Measurements from ENCODE around the gene TAS2R60.
"Not testable (repeated sequence)": the region's sequence is repeated elsewhere in the genome, so short reads cannot be mapped to it uniquely, and the experiment has no call there.

TAS2R60 gene, protein sequence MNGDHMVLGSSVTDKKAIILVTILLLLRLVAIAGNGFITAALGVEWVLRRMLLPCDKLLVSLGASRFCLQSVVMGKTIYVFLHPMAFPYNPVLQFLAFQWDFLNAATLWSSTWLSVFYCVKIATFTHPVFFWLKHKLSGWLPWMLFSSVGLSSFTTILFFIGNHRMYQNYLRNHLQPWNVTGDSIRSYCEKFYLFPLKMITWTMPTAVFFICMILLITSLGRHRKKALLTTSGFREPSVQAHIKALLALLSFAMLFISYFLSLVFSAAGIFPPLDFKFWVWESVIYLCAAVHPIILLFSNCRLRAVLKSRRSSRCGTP

DNA sequence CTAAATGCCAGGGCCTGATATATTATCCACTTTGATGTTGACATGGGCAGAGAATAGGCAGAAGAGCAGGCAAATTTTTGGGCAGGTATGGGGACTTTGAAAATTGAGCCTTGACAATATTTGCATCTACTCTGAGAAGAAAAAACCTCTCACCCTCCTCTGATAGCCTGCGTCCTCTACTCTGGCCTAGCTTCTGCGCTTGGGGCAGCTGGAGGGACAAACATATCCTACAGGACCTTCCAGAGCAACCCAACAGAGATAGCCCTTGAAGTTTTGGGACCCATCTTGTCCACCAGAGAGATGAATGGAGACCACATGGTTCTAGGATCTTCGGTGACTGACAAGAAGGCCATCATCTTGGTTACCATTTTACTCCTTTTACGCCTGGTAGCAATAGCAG lies at the start of gene TAS2R60:
TAS2R60 (plus strand) TSS at position 301 of the 400 bp plus-strand sequence; CDS start at position 301, 0 bp downstream.
- no peak for DNase-seq

DNA sequence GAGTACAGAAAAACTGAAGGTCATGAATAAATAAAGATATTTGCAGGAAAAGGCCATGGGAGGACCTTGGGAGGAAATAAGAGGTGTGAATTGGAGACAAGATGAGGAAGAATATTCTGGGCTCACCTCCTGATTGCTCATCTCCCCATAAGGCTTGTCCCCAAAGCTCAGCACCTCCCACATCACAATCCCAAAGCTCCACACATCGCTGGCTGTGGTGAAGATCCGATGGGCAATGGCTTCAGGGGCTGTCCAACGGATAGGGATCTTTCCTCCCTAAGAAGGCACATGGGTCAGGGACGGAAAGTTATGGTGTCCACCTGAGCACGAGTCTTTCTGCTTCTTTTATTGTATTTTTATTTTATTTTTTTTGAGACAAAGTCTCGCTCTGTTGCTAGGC lies 49.2 kb upstream of the TAS2R60 start:
- no peak for DNase-seq

DNA sequence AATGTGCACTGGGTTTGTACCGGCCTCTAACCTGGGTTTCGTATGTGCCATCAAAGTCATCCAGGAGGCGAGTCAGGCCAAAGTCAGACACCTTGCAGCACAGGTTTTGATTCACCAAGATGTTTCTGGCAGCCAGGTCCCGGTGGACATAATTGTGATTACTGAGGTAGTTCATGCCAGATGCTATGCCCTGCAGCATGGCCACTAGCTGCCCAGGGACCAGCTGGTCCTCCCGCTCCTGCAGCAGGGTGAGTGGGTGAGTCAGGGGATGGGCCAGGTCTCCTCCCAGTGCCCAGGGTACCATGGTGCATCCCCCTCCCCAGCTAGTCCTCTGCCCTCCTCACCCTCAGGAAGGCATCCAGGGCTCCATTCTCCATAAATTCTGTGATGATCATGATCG lies 48.5 kb upstream of the TAS2R60 start:
- no peak for DNase-seq

DNA sequence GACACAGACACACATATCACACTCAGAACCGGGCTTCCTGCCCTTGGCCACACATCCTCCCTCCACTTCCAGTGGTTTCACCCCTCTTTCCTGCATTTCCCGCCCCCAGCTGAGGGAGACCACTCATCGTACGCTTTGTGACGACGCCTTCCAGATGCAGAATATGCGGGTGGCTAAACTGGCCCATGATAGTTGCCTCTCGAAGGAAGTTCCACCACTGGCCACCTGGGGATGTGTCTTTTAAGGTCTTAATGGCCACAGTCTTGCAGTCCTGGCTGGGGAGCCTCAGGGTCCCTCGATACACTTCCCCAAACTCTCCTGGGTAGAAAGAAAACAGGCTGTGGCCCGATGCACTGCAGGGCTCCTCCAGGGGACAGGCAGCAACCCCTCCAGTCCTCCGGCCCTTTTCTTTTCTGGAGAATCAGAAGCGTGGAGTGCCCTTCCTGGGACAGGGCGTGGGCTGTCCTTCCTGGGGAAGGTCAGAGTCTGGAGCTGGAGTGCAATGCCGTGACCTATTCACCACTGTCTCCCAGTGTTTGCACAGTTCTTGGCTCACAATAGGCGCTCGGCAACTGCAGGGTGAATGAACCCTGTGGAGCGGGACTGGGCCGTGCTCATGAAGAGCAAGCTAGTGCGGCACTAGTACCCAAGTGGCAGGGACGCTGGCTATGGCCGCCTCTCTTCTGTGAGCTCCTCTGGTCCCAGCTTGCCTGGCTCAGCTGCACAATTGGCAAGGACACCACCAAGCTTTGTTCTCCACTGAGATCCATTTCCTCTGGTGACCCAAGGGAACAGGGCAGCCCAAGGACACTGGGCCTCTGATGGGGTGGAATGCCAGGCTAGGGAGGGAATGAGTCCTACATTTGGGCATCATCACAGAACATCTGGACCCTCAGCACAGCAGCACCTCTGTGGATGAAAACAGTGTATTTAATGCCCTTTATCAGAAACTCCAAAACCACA lies 47.8 kb upstream of the TAS2R60 start:
- no peak for DNase-seq

DNA sequence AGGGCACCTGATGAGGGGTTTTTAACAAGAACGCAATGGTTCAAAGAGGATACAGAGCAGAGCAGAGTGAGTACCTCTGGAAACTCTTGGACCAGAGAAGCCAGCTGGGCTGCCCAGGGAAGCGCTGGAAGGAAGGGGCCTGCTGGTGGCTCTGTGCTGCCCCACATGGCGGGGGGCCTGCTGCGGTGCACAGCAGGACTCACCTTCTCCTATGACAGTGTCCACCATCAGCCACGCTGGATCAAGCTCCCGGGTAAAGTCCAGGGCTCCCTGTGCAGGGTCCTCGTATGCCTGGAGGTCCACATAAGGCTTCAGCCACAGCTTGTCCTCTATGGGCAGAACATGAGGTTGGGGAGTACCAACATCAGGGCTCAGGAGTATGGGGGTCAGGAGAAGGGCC lies 47.1 kb upstream of the TAS2R60 start:
- no peak for DNase-seq

DNA sequence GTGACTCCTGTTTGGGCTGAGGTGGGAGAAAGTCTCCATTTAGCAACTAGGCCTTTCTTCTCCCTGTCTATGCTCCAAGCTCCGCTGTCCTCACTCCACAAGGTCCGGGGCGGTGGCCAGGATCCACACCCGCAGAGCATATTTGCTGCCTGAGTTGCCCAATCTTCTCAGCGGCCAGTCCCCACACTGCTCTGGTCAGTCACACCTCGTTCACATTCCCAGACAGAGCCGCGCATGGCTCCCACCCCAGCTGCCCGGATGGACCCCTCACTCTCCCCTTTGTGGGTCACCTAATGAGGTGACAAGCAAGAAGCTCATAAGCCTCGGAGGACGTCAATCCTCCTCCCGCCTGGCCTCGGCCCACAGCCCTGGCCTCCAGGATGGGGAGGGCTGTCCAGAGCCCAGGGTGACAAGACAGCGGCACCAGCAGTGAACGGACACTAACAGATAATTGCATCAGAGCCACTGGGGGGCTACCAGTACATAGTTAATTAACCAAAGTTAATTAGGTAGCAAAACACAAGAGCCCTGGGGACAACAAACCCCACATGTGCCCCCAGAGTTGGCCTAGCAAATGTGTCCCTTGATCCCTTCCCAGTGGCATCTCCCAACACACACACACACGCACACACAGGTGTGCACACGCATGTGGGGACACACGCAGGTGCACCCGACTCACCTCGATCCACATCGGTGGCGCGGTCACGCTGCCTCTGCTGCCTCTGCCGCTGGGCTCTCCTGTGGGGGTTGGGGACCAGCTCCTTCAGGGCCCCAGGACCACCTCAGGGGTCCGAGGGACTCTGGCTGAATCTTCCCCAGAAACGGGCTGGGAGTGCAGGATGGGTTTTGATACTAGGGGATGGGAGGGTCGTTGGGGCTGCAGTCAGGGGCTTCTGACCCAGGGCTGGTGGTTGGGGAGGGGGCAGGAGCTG lies 46.4 kb upstream of the TAS2R60 start:
- DNase-seq: no peak

DNA sequence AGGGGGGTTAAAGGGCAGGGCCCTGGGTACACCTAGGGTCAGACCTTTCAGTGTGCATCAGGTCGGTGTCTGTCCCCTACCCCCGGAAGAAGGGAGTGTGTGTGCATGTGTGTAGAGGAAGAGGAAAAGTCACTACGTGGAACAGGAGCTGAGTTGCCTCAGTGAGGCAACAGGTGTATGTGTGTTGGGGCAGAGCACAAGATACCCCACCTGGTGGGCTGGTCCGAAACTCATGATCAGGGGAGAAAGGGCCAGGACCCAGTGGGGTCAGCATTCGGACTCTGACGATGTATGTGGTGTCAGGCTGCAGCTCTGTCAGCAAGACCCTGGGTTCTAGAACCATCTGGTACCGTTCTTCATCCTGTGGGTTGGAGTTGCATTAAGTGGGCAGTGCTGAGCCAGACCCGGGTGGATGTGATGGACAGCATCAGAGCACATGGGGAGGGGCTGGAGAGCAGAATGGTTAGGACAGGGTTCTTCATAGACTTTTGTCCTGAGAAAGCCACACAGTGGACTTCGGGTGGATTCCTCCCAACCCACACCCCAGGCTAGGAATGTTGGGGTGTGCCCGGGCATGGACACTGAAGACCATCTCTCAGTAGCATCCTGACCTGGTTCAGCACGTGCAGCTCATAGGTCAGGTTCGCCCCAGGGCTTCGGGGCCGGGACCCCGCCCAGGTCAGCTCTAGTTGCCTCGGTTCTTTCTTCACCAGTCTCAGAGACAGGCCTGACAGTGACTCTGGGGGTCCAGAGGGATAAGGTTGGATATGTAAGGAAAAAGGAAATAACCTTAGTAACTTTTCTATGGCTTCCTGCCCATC lies 45.3 kb upstream of the TAS2R60 start:
- DNase-seq: no peak

DNA sequence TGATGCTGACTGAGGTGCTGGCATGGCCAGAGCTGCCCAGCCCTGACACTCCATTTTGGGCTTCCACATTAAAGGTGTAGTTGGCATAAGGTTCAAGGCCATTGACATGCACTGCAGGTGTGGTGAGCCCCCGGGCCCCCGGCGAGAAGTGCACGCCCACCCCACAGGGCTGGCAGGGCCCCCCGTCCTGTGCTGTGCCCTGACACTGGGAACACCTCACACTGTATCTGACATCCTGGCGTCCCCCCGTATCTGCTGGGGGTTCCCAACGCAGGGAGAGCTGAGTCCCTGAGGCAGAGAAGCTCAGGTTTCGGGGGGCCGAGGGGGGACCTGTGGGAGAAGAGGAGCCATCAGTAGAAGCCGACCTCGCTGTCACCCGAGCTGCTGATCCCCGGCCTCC lies 44.6 kb upstream of the TAS2R60 start:
- no peak for DNase-seq

DNA sequence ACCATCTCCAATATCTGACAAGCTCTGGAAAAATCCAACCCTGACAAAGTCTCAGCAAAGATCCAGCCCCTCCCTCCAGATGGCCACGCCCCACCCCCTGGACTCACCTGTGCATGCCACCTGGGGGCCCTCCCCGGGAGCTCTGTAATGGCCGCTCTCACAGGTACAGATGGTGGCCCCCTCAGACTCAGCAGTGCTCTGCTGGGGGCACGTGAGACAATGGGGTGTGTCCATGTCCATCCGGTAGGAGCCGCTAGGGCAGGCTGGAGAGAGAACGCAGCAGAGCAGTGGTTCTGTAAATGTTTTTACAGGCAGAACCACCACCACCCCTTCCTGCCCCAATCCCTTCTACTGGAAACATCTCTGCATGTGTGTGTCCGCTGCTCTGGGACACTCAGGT lies 44.1 kb upstream of the TAS2R60 start:
- no peak for DNase-seq

DNA sequence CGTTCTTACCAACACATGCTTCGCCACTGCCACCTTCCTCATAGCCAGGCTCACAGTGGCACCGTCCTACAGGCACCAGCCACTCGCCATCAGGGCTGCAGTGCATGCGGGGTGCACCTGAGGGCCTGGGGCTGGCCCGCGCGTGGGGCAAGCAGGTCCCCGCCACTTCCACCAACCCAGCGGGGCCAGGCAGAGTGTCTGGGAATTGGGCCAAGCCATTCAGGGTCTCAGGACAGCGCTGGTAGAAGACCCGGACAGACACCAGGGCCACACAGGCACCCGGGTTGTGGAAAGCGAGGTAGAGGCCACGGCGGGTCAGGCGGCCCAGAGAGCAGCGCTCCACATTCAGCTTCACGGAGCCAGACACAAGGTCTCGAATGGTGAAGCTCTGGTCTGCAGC lies 43.6 kb upstream of the TAS2R60 start:
- no peak for DNase-seq

DNA sequence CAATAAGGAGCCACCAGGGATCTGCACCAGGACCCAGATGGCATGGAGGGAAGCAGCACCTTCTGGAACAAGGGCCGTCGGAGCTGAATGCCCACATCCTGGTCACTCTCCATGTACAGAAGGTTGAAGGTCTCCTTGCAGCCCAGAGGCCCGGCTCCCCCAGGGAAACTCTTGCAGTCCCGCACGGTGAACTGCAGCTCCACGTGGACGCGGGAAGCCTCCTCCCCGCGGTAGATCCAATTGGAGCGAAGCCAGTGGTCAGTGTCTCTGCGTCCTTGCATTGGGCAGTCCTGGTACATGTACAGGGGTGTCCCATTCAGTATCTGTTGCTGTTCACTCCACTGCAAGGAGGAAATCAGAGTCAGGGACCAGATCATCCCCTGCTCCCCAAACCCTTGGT lies 42.0 kb upstream of the TAS2R60 start:
- DNase-seq: no peak

DNA sequence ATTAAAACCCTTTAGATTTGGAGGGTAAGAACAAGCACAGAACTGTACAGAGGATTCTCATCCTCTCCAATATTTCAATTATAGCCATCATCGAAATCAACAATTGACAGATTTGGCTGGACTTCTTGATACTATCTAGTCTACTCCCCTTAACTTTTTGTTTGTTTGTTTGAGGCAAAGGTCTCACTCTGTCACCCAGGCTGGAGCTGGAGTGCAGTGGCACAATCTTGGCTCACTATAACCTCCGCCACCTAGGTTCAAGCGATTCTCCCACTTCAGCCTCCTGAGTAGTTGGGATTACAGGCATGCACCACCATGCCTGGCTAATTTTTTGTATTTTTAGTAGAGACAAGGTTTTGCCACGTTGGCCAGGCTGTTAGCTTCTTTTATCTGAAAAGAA lies 41.0 kb upstream of the TAS2R60 start:
- DNase-seq: not testable (repeated sequence)

DNA sequence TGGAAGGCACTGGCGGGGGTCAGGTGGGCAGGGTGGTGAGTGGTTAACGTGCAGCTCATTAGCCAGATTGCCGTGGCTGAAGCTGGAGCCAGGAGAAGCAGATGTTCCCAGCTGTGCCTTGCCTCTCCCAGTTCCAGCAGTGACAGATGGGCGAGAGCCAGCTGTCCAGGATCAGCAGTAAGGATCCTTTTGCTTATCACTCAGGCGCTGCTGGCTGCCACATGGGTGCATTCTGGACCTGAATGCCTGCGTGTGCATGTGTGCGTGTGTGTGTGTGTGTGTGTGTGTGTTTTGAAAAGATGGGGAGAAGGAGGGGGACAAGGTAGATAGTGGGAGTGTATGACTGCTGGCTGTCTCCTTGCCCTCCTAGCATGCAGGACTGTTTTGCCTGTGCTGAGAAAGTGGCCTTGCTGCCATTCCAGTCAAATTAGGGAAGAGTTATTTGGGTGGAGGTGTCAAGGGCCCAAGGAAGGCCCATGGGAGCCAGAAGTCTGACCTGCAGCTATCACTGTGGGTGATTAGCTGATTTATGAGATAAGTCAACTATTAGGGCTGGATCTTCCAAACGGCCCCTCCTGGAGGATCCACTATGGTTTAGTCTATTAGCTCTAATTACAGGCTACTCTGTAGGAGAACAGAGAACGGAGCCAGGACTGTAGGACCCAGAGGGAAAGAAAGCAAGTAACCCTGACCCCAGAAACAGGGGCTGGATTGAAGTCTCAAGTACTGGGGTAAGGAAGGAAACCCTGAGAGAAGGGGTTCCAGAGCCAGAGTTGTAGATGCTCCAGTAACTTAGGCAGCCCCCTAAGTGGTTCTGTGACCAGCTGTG lies 37.9 kb upstream of the TAS2R60 start:
- no peak for DNase-seq

DNA sequence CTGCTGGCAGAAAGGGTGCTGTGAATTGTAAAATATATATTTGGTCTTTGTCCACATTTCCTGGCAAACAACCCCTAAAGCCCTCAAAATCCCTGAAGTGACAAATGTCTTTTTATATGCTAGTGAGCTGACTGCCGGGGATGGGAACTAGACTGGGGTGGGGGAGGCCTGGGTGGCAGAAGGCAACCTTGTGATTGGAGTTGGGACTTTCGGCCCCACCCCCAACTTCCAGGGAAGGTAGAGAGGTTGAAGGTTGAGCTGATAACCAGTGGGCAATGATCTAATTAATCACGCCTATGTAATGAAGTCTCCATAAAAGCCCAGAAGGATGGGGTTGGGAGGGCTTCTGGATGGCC lies 37.3 kb upstream of the TAS2R60 start:
- no peak for DNase-seq

DNA sequence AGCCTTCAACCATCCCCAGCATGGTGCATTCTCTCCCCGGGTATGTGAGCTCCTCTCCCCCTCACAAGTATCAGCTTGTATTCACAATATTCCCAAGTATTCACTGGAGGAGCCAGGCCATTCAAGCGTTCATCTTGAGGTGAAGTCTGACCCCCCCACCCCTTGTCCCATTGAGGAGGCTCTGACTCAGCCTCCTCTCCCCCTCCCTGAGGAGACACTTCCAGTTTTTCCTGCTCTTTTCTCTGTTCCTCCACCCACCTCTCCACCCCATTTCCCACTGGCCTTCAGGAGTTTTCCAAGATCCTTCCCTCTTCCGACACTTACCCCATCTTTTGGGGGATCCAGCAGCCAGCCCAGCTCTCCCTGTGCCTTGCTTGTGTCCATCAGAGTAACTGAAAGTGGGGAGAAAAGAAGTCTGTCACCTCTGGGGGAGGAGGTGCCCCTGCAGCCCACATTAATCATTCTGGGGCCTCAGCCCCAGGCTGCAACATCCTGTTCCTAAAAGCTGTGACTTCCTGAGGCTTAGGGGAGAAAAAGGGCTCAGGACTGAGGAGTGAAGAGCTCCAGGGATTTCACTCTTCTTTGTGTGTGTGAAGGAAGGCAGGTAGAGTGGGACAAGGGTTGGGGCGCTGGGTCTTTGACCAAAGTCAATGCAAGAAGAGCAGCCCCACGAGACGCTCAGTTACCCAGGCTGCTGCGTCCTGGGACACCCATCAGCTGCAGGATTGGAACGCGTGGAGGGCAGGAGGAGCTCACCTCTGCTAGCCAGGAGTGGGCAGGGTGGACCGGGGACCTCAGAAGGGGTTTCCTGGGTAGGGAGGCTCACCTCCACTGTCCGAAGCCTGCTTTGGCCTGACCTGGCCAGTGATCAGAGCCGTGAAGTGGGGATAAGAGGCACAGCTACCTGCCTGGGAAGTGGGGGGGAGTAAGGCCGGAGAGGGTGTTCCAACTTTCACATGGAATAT lies 35.7 kb upstream of the TAS2R60 start:
- DNase-seq: no peak

DNA sequence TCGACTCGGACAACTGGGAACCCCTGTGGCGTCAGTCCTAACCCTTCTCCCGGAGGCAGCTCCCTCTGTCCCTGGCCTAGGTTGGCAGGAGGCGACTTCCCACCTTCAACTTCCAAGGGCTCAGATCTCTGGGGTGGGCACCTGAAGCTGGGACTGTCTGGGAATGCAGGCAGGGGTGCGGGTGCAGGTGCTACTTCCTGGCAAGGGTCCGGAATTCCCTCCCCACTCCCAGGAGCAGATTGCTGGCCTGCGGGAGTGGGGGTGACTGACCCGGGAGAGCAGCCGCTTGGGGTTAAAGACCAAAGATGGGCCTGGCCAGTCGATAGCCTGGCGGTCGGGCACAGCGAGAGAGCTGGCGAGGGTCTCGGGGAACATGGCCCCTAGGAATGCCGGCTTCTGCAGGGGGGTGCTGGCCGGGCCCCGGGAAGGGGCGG lies 35.0 kb upstream of the TAS2R60 start:
- no peak for DNase-seq

DNA sequence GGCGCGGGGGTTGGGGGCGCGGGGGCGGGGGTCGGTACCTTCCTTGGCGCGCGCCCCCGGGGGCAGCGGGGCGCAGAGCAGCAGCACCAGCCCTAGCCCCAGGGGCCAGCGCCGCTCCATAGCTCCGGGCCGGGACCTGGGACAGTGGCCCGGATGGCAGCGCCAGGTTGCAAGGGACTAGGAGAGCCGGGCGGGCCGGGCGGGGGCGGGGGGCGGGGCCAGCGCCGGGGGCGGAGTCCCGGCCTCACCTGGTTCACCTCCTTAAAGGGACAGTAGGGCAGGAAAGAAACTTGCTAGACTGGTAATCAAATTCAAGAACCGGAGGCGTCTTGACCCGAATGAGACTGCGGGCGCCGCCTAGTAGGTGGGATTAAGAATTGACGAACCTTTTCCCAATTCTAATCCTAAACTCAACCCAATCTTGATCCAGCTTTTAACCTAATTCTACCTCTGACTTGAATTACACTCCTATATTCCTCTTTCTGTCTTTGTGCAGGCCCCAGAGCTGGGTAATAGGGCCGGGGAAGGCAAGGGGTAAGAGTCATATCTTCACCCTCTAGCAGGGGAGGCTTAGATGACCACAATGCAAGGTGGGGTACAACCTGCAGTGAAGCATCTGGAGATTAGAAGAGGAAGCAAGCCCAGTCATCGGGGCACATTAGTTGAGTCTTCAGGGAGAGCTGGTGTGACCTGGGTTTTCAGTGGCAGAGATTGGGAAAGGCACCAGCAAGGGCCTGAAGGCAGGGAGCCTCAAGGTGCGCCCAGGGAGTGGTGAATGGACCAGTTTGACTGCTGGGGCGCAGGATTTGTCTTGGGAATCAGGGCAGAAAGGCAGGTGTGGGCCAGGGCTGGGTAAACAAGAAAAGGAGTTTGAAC lies 34.3 kb upstream of the TAS2R60 start, which contains the start of gene EPHA1:
EPHA1 (minus strand) TSS at position 171 of the 876 bp plus-strand sequence; CDS start at position 120, 51 bp downstream.
- no peak for DNase-seq

DNA sequence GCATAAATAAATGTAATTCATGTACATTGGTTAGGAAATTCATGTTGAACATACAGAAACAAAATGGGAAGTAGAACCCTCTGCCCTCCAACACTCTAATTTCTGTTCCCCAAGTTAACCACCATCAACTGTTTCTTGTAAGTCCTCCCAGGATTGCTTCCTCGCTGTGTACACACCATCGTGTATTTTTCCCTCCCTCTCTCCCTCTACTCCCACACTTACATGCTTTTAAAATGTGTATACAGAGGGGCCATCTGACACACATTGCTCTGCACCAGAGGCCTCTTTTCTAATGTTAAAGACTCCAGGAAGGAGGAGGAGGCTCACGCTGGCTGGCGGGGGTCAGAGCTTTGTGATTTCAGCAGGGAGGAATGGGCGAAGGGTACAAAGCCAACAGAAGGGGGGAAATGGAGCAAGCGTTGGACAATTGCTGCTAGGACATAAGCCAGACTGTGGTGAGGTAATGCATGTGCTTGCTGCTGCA lies 32.7 kb upstream of the TAS2R60 start:
- DNase-seq: no peak

Measured in SW 1271 (cell line).